K562 (cell line): ENCODE results near the gene C2orf72. TPM values are rescaled to one million over a fixed set of nuclear protein-coding genes. Genes with fewer than 3 reads are reported as not detected.

Experiments
- ATAC-seq: fragments of 200-7000 bp; cut with Tn5 transposase; 3 replicates; pipeline ENCODE4 v1.9.1; 2020; ENCODE audit warnings: moderate library complexity
- BruUV-seq: library from RNA; stranded (reverse); fragments of 400-500 nt; replicated peaks from 2 replicates; lab custom pipeline; 2021; lab: Mats Ljungman, UMichigan
- CTCF ChIA-PET: fragments of 300-600 bp; formaldehyde crosslinking; extraction: SDS; loops from one replicate; lab custom pipeline; 2021; ENCODE audit warnings: low intra/inter-chr PET ratio; lab: Yijun Ruan, JAX
- POLR2A ChIA-PET: fragments of 300-600, 350-650 bp; sonication (Branson Sonifier 250); formaldehyde crosslinking; extraction: SDS; loops from one replicate; lab custom pipeline; 2021; ENCODE audit warnings: antibody characterized with exemption, inconsistent platforms; lab: Yijun Ruan, JAX
- DNase-seq, 4 experiments: peaks; one replicate each; pipeline versions ENCODE4 v3.0.0 to v3.0.0-alpha.2; 2011 to 2018; ENCODE audit warnings: low spot score in 3 of 4, mixed read lengths in 3 of 4; ENCODE audit errors: extremely low read depth in 1 of 4
- FAIRE-seq: peaks from 2 replicates; lab custom pipeline; 2011; peaks lifted over from hg19 to GRCh38; lab: Jason Lieb, UNC
- H2AFZ ChIP-seq: 2 replicates; pipeline ENCODE4 v1.6.0; 2011; ENCODE audit warnings: low read depth, low read length, control low read depth, inconsistent platforms
- H3K27ac ChIP-seq: fragments of 200-600 bp; 3 replicates; pipeline ENCODE4 v1.8.0; 2011; ENCODE audit warnings: low read depth, mild to moderate bottlenecking, control low read depth, inconsistent platforms, low read length, moderate library complexity, mixed read lengths; ENCODE audit errors: extremely low read depth
- H3K27me3 ChIP-seq, 2 experiments: fragments of 300-600 bp in 1 of 2; 2 replicates in 1 of 2; 3 replicates in 1 of 2; pipeline versions ENCODE4 v1.6.0 to v1.8.0; 2011; ENCODE audit warnings: inconsistent platforms in 2 of 2, low read length in 2 of 2, mild to moderate bottlenecking in 1 of 2, mixed read lengths in 1 of 2, moderate library complexity in 1 of 2; ENCODE audit not compliant: control insufficient read depth in 2 of 2, insufficient read depth in 2 of 2
- H3K36me3 ChIP-seq: fragments of 300-600 bp; 3 replicates; pipeline ENCODE4 v1.8.0; 2011; ENCODE audit warnings: mild to moderate bottlenecking, low read length, inconsistent platforms; ENCODE audit not compliant: control insufficient read depth, insufficient read depth
- H3K4me1 ChIP-seq, 2 experiments: fragments of 200-600 bp in 1 of 2; replicated peaks in 1 of 2; 2 replicates in 1 of 2; 3 replicates in 1 of 2; pipeline versions ENCODE4 v1.5.1 to v1.8.0; 2011; ENCODE audit warnings: inconsistent platforms in 2 of 2, low read length in 2 of 2, mild to moderate bottlenecking in 1 of 2, mixed read lengths in 1 of 2, moderate library complexity in 1 of 2; ENCODE audit not compliant: control insufficient read depth in 2 of 2, insufficient read depth in 2 of 2
- H3K4me2 ChIP-seq: 2 replicates; pipeline ENCODE4 v1.6.1; 2011; ENCODE audit warnings: low read length, control low read depth, inconsistent platforms, mixed read lengths; ENCODE audit not compliant: insufficient read depth
- H3K4me3 ChIP-seq: fragments of 200-600 bp; sonication (generic), shearing (Covaris generic); 2 replicates; pipeline ENCODE4 v1.5.1; 2016; ENCODE audit warnings: control low read depth, inconsistent platforms
- H3K79me2 ChIP-seq: fragments of 200-600 bp; 3 replicates; pipeline ENCODE4 v1.8.0; 2011; ENCODE audit warnings: low read length, inconsistent platforms; ENCODE audit not compliant: control insufficient read depth, insufficient read depth
- H3K9ac ChIP-seq, 2 experiments: 2 replicates each; pipeline versions ENCODE4 v1.6.0 to v1.6.1; 2011; ENCODE audit warnings: low read depth in 2 of 2, low read length in 2 of 2, control low read depth in 1 of 2, inconsistent platforms in 1 of 2, mild to moderate bottlenecking in 1 of 2, mixed read lengths in 1 of 2; ENCODE audit not compliant: insufficient read depth in 1 of 2
- H3K9me1 ChIP-seq: one replicate; pipeline ENCODE4 v1.6.0; 2011; ENCODE audit warnings: inconsistent platforms, mild to moderate bottlenecking, low read length, moderate library complexity; ENCODE audit not compliant: control insufficient read depth, insufficient read depth
- H3K9me3 ChIP-seq: replicated peaks from 2 replicates; pipeline ENCODE4 v1.5.1; 2011; ENCODE audit warnings: low read depth, low read length, inconsistent platforms; ENCODE audit not compliant: control insufficient read depth, insufficient read depth
- H4K20me1 ChIP-seq: replicated peaks from 2 replicates; pipeline ENCODE4 v1.6.1; 2011; ENCODE audit warnings: low read length, inconsistent platforms, mixed read lengths; ENCODE audit not compliant: control insufficient read depth, insufficient read depth
- EZH2 ChIP-seq: IDR thresholded peaks from 2 replicates; pipeline ENCODE4 v1.6.1; 2012; ENCODE audit warnings: low read depth, mild to moderate bottlenecking, inconsistent platforms, low read length, borderline replicate concordance
- GATA2 ChIP-seq: sonication (generic); formaldehyde crosslinking; IDR thresholded peaks from 2 replicates; pipeline ENCODE4 v1.4.0; 2020; ENCODE audit warnings: mild to moderate bottlenecking, missing genetic modification reagents
- PHF8 ChIP-seq: fragments of 200-600 bp; sonication (generic); IDR thresholded peaks from 2 replicates; pipeline ENCODE4 v1.6.1; 2012; ENCODE audit warnings: mixed run types, mild to moderate bottlenecking, inconsistent platforms, low read length, moderate library complexity, borderline replicate concordance
- PPARD ChIP-seq: fragments of 250-450 bp; sonication (Bioruptor Pico); IDR thresholded peaks from 2 replicates; pipeline ENCODE4 v1.8.0; 2022; ENCODE audit warnings: inconsistent platforms, mild to moderate bottlenecking, moderate library complexity
- ZNF282 ChIP-seq: sonication (generic); formaldehyde crosslinking; IDR thresholded peaks from 2 replicates; pipeline ENCODE4 v1.8.1; 2023; ENCODE audit warnings: missing genetic modification reagents
- WGBS: fragments of 100-300 bp; shearing (Covaris generic); methylation state at CpG from one replicate; pipeline ENCODE4 v1.1.6; 2016; ENCODE audit warnings: low coverage, mixed read lengths; ENCODE audit not compliant: insufficient coverage; ENCODE audit errors: missing lambda C conversion rate; 5-methylcytosine and 5-hydroxymethylcytosine counted together
- in situ Hi-C: fragments of 300-500 bp; cut with MboI; formaldehyde crosslinking; loops from 4 replicates; pipeline ENCODE4 v1.15.0; 2018; ENCODE audit warnings: inconsistent platforms, mixed read lengths
- intact Hi-C: fragments of 100-400 bp; cut with micrococcal nuclease; formaldehyde crosslinking; loops from 2 replicates; pipeline ENCODE4 v1.14.2; 2022
- polyA plus RNA-seq, 8 experiments: library from polyadenylated mRNA; depleted of rRNA in 4 of 8; stranded (reverse) in 5 of 8; unstranded in 3 of 8; fragments of >200 nt; fragmentation: Nextera tagmentation in 2 of 8; fragmentation: Illumina TruSeq in 1 of 8; extraction: Ambion mirVana in 2 of 8; extraction: Trizol in 1 of 8; gene quantifications; 2 replicates each; pipeline versions ENCODE4 v1.2.1 to v1.2.3, GENCODE V29; 2011 to 2014; ENCODE audit warnings: inconsistent platforms in 1 of 8, missing spikeins in 1 of 8
- total RNA-seq, 7 experiments: library from RNA; depleted of rRNA in 6 of 7; stranded (reverse); fragments of >200 nt in 6 of 7; fragmentation: Illumina TruSeq in 2 of 7; extraction: Trizol in 2 of 7; gene quantifications; 2 replicates each; pipeline versions ENCODE4 v1.2.1 to v1.2.3, GENCODE V29; 2011 to 2021; ENCODE audit warnings: low replicate concordance in 1 of 7
- TF ChIP-seq, protein P1 (sequence below): sonication (generic); formaldehyde crosslinking; IDR thresholded peaks from 2 replicates; pipeline ENCODE4 v1.9.0; 2022; ENCODE audit warnings: mild to moderate bottlenecking, missing genetic modification reagents
- TF ChIP-seq, protein P2 (sequence below): sonication (generic); formaldehyde crosslinking; IDR thresholded peaks from 2 replicates; pipeline ENCODE4 v1.8.1; 2023; ENCODE audit warnings: mild to moderate bottlenecking, missing genetic modification reagents

The C2orf72 gene
- total and polyA plus RNA-seq, 9 of the 15 experiments (the other 6 are each of a cell fraction or from before 2014, with no cell fraction given): 0.08 to 0.18 (median 0.11) TPM; not detected in 6

- H3K27ac ChIP-seq: no peak overlapping the region
- H3K4me3 ChIP-seq: no peak overlapping the region
- CTCF ChIA-PET: no interaction called here
- no peaks in the 10 kb centered on the region for H3K79me2 ChIP-seq
- BruUV-seq: no TSS peak
- no peaks in the 10 kb centered on the region for H3K36me3 ChIP-seq
- POLR2A ChIA-PET: no interaction called here
- in situ Hi-C loops (no loop called here), intact Hi-C loops (no loop called here)
- peaks cover 10 to 38% of the 10 kb centered on the region in 2 experiments; a peak in 3 of 5 replicates for H3K27me3 ChIP-seq
- FAIRE-seq (no peak), DNase-seq (no peak), ATAC-seq (no peak)
- H3K9me3 ChIP-seq: no peaks in the 10 kb centered on the region
- no peaks in the 10 kb centered on the region for H3K4me1 ChIP-seq
- no peaks in the 10 kb centered on the region for H3K9me1 ChIP-seq
- no peaks in the 10 kb centered on the region; the same call in 1 of the 2 replicates for H4K20me1 ChIP-seq
- no peak overlapping the region for H3K4me2 ChIP-seq
- no peak for TF ChIP-seq PPARD (CRISPR knock-in tag)
- TF ChIP-seq ZNF282: no peak
- no peak for TF ChIP-seq EZH2
- no peak for TF ChIP-seq PHF8
- no peak for TF ChIP-seq GATA2
- TF ChIP-seq, protein P1, sequence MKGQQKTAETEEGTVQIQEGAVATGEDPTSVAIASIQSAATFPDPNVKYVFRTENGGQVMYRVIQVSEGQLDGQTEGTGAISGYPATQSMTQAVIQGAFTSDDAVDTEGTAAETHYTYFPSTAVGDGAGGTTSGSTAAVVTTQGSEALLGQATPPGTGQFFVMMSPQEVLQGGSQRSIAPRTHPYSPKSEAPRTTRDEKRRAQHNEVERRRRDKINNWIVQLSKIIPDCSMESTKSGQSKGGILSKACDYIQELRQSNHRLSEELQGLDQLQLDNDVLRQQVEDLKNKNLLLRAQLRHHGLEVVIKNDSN (CRISPR knock-in tag): no peak
- TF ChIP-seq, protein P2, sequence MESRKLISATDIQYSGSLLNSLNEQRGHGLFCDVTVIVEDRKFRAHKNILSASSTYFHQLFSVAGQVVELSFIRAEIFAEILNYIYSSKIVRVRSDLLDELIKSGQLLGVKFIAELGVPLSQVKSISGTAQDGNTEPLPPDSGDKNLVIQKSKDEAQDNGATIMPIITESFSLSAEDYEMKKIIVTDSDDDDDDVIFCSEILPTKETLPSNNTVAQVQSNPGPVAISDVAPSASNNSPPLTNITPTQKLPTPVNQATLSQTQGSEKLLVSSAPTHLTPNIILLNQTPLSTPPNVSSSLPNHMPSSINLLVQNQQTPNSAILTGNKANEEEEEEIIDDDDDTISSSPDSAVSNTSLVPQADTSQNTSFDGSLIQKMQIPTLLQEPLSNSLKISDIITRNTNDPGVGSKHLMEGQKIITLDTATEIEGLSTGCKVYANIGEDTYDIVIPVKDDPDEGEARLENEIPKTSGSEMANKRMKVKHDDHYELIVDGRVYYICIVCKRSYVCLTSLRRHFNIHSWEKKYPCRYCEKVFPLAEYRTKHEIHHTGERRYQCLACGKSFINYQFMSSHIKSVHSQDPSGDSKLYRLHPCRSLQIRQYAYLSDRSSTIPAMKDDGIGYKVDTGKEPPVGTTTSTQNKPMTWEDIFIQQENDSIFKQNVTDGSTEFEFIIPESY (CRISPR knock-in tag): no peak
- no peak overlapping the region for H2AFZ ChIP-seq
- no peak overlapping the region for H3K9ac ChIP-seq
- WGBS: 0% methylated on average over 8 of the region's 10 CpGs
Measured at GRCh38 chr2:231007286-231008098, 29.8 kb upstream of the C2orf72 start.
